ENCODE data around the gene ZBTB18. TPM values are rescaled to one million over a fixed set of nuclear protein-coding genes. Genes with fewer than 3 reads are reported as not detected.

ZBTB18 gene
- polyA plus RNA-seq, 3 donors = 3.0 to 45.5 (median 3.6) TPM

DNA sequence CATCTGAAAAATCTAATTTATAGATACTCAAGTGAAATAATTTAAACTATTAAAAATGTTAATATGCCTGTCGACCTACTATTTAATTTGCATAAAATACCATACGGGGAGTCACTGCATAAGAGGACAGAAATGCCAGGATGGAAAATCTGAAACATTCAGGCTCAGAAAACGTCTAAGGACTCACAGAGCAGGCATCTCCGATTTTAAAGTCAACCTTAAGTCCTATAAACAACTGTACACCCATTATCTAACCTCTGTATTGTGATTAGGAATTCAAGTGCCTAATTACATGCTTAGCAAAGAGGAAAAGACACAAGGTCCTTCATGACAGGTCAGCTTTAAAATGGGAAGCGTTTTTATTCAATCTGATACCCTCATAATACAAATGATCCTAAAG lies 49.2 kb downstream of the ZBTB18 start:
- H3K27me3 Mint-ChIP-seq (ENCODE audit: low read depth in 3 of 3) = peaks cover 12 to 30% (median 16%) of the 10 kb centered on the region in 3 donors
- Histone ChIP-seq H3K4me3 (replicated peaks in 1 of 3; ENCODE audit: low read depth in 2 of 3, low read length in 3 of 3) (no peak overlapping the region), H3K27me3 (ENCODE audit: control insufficient read depth in 2 of 2, insufficient read depth in 2 of 2, low read length in 2 of 2) (peaks cover 0 to 21% of the 10 kb centered on the region in 2 donors), H2AFZ (ENCODE audit: insufficient read depth, low read depth, low read length, poor library complexity, severe bottlenecking) (peak overlapping the region; percentile 38), H3K9ac (ENCODE audit: insufficient read depth, low read length, poor library complexity, severe bottlenecking) (no peak overlapping the region), H3K79me2 (ENCODE audit: insufficient read depth, low read length) (no peaks in the 10 kb centered on the region), H3K4me1 (ENCODE audit: control insufficient read depth in 1 of 2, insufficient read depth in 2 of 2, low read length in 2 of 2) (no peaks in the 10 kb centered on the region), H3K9me3 (replicated peaks in 1 of 2; ENCODE audit: control insufficient read depth in 1 of 2, insufficient read depth in 1 of 2, low read length in 2 of 2) (peaks cover 3 to 5% of the 10 kb centered on the region in 2 donors), H3K4me2 (replicated peaks; ENCODE audit: extremely low read depth, low read length, poor library complexity, severe bottlenecking) (no peak overlapping the region), H3K27ac (ENCODE audit: low read depth in 1 of 2, low read length in 2 of 2) (no peak overlapping the region), H4K20me1 (ENCODE audit: insufficient read depth, low read length) (no peaks in the 10 kb centered on the region), H3K36me3 (replicated peaks in 1 of 2; ENCODE audit: control insufficient read depth in 1 of 2, insufficient read depth in 2 of 2, low read length in 2 of 2) (no peaks in the 10 kb centered on the region)
- DNase-seq = no peak
- peaks cover 0 to 8% (median 3%) of the 10 kb centered on the region in 7 donors for H3K9me3 Mint-ChIP-seq
- no CpG with 5 or more reads among the region's 5 CpGs for WGBS (ENCODE audit: insufficient coverage)
- H3K36me3 Mint-ChIP-seq = no peaks in the 10 kb centered on the region
- H3K4me3 Mint-ChIP-seq = no peak overlapping the region
- TF ChIP-seq, protein P1, sequence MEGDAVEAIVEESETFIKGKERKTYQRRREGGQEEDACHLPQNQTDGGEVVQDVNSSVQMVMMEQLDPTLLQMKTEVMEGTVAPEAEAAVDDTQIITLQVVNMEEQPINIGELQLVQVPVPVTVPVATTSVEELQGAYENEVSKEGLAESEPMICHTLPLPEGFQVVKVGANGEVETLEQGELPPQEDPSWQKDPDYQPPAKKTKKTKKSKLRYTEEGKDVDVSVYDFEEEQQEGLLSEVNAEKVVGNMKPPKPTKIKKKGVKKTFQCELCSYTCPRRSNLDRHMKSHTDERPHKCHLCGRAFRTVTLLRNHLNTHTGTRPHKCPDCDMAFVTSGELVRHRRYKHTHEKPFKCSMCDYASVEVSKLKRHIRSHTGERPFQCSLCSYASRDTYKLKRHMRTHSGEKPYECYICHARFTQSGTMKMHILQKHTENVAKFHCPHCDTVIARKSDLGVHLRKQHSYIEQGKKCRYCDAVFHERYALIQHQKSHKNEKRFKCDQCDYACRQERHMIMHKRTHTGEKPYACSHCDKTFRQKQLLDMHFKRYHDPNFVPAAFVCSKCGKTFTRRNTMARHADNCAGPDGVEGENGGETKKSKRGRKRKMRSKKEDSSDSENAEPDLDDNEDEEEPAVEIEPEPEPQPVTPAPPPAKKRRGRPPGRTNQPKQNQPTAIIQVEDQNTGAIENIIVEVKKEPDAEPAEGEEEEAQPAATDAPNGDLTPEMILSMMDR (IDR thresholded peaks at IDR 0.05) = no peak
- intact Hi-C loops (cut with micrococcal nuclease) = no loop called here
- H3K4me1 Mint-ChIP-seq = peaks cover 4% of the 10 kb centered on the region
- no peak overlapping the region for H3K27ac Mint-ChIP-seq

- no peaks in the 10 kb centered on the region for H3K36me3 ChIP-seq (replicated peaks in 1 of 2; ENCODE audit: control insufficient read depth in 1 of 2, insufficient read depth in 2 of 2, low read length in 2 of 2)
- peaks cover 0 to 8% (median 3%) of the 10 kb centered on the region in 7 donors for H3K9me3 Mint-ChIP-seq
- H2AFZ ChIP-seq (ENCODE audit: insufficient read depth, low read depth, low read length, poor library complexity, severe bottlenecking) = peak overlapping the region; percentile 38
- no peaks in the 10 kb centered on the region for H3K36me3 Mint-ChIP-seq
- no peak overlapping the region for H3K9ac ChIP-seq (ENCODE audit: insufficient read depth, low read length, poor library complexity, severe bottlenecking)
- no peak overlapping the region for H3K4me3 ChIP-seq (replicated peaks in 1 of 3; ENCODE audit: low read depth in 2 of 3, low read length in 3 of 3)
- no peak overlapping the region for H3K27ac Mint-ChIP-seq
- H3K4me1 ChIP-seq (ENCODE audit: control insufficient read depth in 1 of 2, insufficient read depth in 2 of 2, low read length in 2 of 2) = no peaks in the 10 kb centered on the region
- H3K27me3 ChIP-seq (ENCODE audit: control insufficient read depth in 2 of 2, insufficient read depth in 2 of 2, low read length in 2 of 2) = peaks cover 0 to 21% of the 10 kb centered on the region in 2 donors
- intact Hi-C loops (cut with micrococcal nuclease) = no loop called here
- no peaks in the 10 kb centered on the region for H3K79me2 ChIP-seq (ENCODE audit: insufficient read depth, low read length)
- no peaks in the 10 kb centered on the region for H4K20me1 ChIP-seq (ENCODE audit: insufficient read depth, low read length)
- 47% methylated on average over 11 of the region's 18 CpGs for WGBS (ENCODE audit: insufficient coverage)
- TF ChIP-seq, protein P1 (IDR thresholded peaks at IDR 0.05) = no peak
- peaks cover 4% of the 10 kb centered on the region for H3K4me1 Mint-ChIP-seq
- peaks cover 3 to 5% of the 10 kb centered on the region in 2 donors for H3K9me3 ChIP-seq (replicated peaks in 1 of 2; ENCODE audit: control insufficient read depth in 1 of 2, insufficient read depth in 1 of 2, low read length in 2 of 2)
- no peak for DNase-seq
- H3K27ac ChIP-seq (ENCODE audit: low read depth in 1 of 2, low read length in 2 of 2) = no peak overlapping the region
- H3K4me3 Mint-ChIP-seq = no peak overlapping the region
- peaks cover 13 to 31% (median 16%) of the 10 kb centered on the region in 3 donors for H3K27me3 Mint-ChIP-seq (ENCODE audit: low read depth in 3 of 3)
- no peak overlapping the region for H3K4me2 ChIP-seq (replicated peaks; ENCODE audit: extremely low read depth, low read length, poor library complexity, severe bottlenecking)
Measured at GRCh38 chr1:244100704-244101453, 49.8 kb downstream of the ZBTB18 start.

All from CD14-positive monocyte (primary cell).